HepG2 (cell line): ENCODE results near the gene RPS25. TPM values are rescaled to one million over a fixed set of nuclear protein-coding genes. Genes with fewer than 3 reads are reported as not detected.

Experiments used
- ARNT ChIP-seq: fragments of 450-650 bp; IDR thresholded peaks from 2 replicates; pipeline ENCODE4 v1.6.1; 2017
- BCLAF1 ChIP-seq: fragments of 450-650 bp; IDR thresholded peaks from 2 replicates; pipeline ENCODE4 v1.6.1; 2017; ENCODE audit warnings: mild to moderate bottlenecking
- CREBL2 ChIP-seq: sonication (generic); formaldehyde crosslinking; IDR thresholded peaks from 2 replicates; pipeline ENCODE4 v1.8.1; 2023; ENCODE audit warnings: missing genetic modification reagents, mild to moderate bottlenecking, borderline replicate concordance
- DMTF1 ChIP-seq: sonication (generic); formaldehyde crosslinking; IDR thresholded peaks from 2 replicates; pipeline ENCODE4 v1.4.0; 2020; ENCODE audit warnings: mild to moderate bottlenecking, missing genetic modification reagents
- HNRNPLL ChIP-seq: fragments of 200-400 bp; formaldehyde crosslinking; IDR thresholded peaks from 2 replicates; pipeline ENCODE4 v1.6.1; 2017; ENCODE audit warnings: mild to moderate bottlenecking, low read depth, low read length; ENCODE audit not compliant: poor library complexity, severe bottlenecking
- MED8 ChIP-seq: sonication (generic); formaldehyde crosslinking; IDR thresholded peaks from 2 replicates; pipeline ENCODE4 v1.8.1; 2023; ENCODE audit warnings: mild to moderate bottlenecking, missing genetic modification reagents; ENCODE audit not compliant: insufficient replicate concordance
- MZF1 ChIP-seq: sonication (generic); formaldehyde crosslinking; IDR thresholded peaks from 2 replicates; pipeline ENCODE4 v1.8.1; 2023; ENCODE audit warnings: mild to moderate bottlenecking, missing genetic modification reagents, borderline replicate concordance
- NCOA5 ChIP-seq: sonication (generic); formaldehyde crosslinking; IDR thresholded peaks from 2 replicates; pipeline ENCODE4 v1.4.0; 2020; ENCODE audit warnings: missing genetic modification reagents
- NR1H2 ChIP-seq: sonication (generic); formaldehyde crosslinking; IDR thresholded peaks from 2 replicates; pipeline ENCODE4 v1.8.1; 2022; ENCODE audit warnings: low read depth, missing genetic modification reagents, borderline replicate concordance
- PRMT3 ChIP-seq: sonication (generic); formaldehyde crosslinking; IDR thresholded peaks from 2 replicates; pipeline ENCODE4 v1.8.1; 2022; ENCODE audit warnings: low read depth, mild to moderate bottlenecking, moderate library complexity, missing genetic modification reagents, borderline replicate concordance
- REL ChIP-seq: sonication (generic); formaldehyde crosslinking; conservative IDR thresholded peaks from 2 replicates; pipeline ENCODE4 v1.8.0; 2022; ENCODE audit warnings: mild to moderate bottlenecking, missing genetic modification reagents, moderate library complexity
- RFXANK ChIP-seq: IDR thresholded peaks from 2 replicates; pipeline ENCODE4 v1.6.1; 2016
- RFXAP ChIP-seq: sonication (generic); formaldehyde crosslinking; IDR thresholded peaks from 2 replicates; pipeline ENCODE4 v1.4.0; 2020; ENCODE audit warnings: missing genetic modification reagents, borderline replicate concordance
- RXRB ChIP-seq: IDR thresholded peaks from 2 replicates; pipeline ENCODE4 v1.6.1; 2016; ENCODE audit warnings: borderline replicate concordance, missing genetic modification reagents, missing compliant biosample characterization
- SAP130 ChIP-seq: IDR thresholded peaks from 2 replicates; pipeline ENCODE4 v1.6.1; 2016; ENCODE audit warnings: low read depth
- SMAD1 ChIP-seq: sonication (generic); formaldehyde crosslinking; IDR thresholded peaks from 2 replicates; pipeline ENCODE4 v1.4.0; 2020; ENCODE audit warnings: missing genetic modification reagents, low read depth, mild to moderate bottlenecking, borderline replicate concordance
- TCF7 ChIP-seq: sonication (generic); IDR thresholded peaks from 2 replicates; pipeline ENCODE4 v1.6.1; 2016; ENCODE audit warnings: antibody characterized with exemption, low read depth
- WIZ ChIP-seq: sonication (generic); formaldehyde crosslinking; IDR thresholded peaks from 2 replicates; pipeline ENCODE4 v1.5.1; 2020; ENCODE audit warnings: mild to moderate bottlenecking, missing genetic modification reagents
- ZBTB8A ChIP-seq: sonication (generic); formaldehyde crosslinking; IDR thresholded peaks from 2 replicates; pipeline ENCODE4 v1.4.0; 2020; ENCODE audit warnings: mild to moderate bottlenecking, low read depth, missing genetic modification reagents, borderline replicate concordance
- ZFP1 ChIP-seq: IDR thresholded peaks from 2 replicates; pipeline ENCODE4 v1.6.1; 2016
- ZNF24 ChIP-seq: fragments of 450-650 bp; IDR thresholded peaks from 2 replicates; pipeline ENCODE4 v1.6.1; 2017; ENCODE audit warnings: antibody characterized with exemption, mild to moderate bottlenecking
- polyA plus RNA-seq, 8 experiments: library from polyadenylated mRNA; depleted of rRNA in 3 of 8; stranded (reverse) in 7 of 8; unstranded in 1 of 8; fragments of >200 nt; fragmentation: Illumina TruSeq in 4 of 8; extraction: Trizol in 4 of 8; gene quantifications; 2 replicates each; pipeline versions ENCODE4 v1.2.1 to v1.2.3, GENCODE V29; 2011 to 2016; ENCODE audit warnings: low read depth in 4 of 8, missing spikeins in 1 of 8, mixed read lengths in 1 of 8; ENCODE audit not compliant: insufficient read depth in 1 of 8
- total RNA-seq, 5 experiments: library from RNA; depleted of rRNA; stranded (reverse); fragments of >200 nt; fragmentation: Illumina TruSeq; extraction: Trizol; gene quantifications; 2 replicates each; pipeline ENCODE4 v1.2.3, GENCODE V29; 2016; ENCODE audit warnings: low read depth in 1 of 5
- TF ChIP-seq, protein P1 (sequence below): sonication (generic); formaldehyde crosslinking; IDR thresholded peaks from 2 replicates; pipeline ENCODE4 v1.4.0; 2020; ENCODE audit warnings: missing genetic modification reagents, low read depth, mild to moderate bottlenecking, borderline replicate concordance
- TF ChIP-seq, protein P2 (sequence below): sonication (generic); formaldehyde crosslinking; IDR thresholded peaks from 2 replicates; pipeline ENCODE4 v1.5.0; 2020; ENCODE audit warnings: missing genetic modification reagents, mild to moderate bottlenecking, borderline replicate concordance

The RPS25 gene
- total and polyA plus RNA-seq, 2 of the 13 experiments (the other 11 are each of a cell fraction or from before 2014, with no cell fraction given): 839 to 1,415 TPM

DNA sequence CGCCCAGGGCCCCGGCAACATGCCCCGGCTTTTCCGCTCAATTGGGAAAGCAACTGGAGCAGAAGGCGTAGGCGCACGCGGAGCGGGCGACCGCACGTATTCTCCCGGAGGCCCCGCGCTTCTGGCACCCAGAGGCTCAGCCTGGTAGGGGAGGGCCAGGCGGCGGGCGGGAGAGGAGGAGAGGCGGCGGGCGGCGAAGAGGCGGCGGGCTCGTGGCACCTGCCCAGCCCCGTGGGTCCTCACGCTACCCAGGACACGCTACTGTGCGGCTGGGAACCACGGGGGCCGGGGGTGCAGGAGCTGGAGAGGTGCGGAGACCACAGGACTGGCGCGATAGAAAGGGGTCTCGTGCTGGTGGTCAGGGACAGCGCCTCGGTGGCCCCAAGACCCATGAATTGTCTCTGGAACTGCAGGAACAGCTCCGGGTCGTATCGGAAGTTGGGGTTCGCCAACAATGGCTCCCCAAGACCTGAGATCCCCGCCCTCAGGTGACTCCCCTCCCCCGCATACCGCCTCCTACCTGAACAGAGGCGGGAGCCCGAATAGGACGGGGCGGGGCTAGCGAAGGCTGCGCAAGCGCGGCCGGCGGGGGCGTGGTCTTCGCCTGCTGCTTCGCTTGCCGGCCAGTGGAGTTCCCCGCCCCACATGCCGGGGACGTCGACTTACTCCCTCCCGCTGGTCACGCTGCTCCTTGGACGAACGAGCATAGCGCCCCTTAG, 12.3 kb upstream of the RPS25 start, which contains the start of gene SLC37A4 (continued):
- TF ChIP-seq BCLAF1 (no peak), RXRB (CRISPR knock-in tag) (0 out of 2 replicates have a peak, but pooled peaks have one; percentile 75), ZBTB8A (no peak), HNRNPLL (peak; percentile 85), DMTF1 (CRISPR knock-in tag) (no peak; the same call in 1 of the 2 replicates), PRMT3 (CRISPR knock-in tag) (no peak; the same call in 1 of the 2 replicates), ARNT (no peak), ZFP1 (CRISPR knock-in tag) (0 out of 2 replicates have a peak, but pooled peaks have one; percentile 7), NCOA5 (no peak), SMAD1 (CRISPR knock-in tag) (0 out of 2 replicates have a peak, but pooled peaks have one; percentile 34), RFXAP (CRISPR knock-in tag) (peak; percentile 43; the same call in 1 of the 2 replicates), MED8 (CRISPR knock-in tag) (no peak), SAP130 (peak; percentile 87), TCF7 (no peak), RFXANK (CRISPR knock-in tag) (no peak), CREBL2 (CRISPR knock-in tag) (no peak; the same call in 1 of the 2 replicates), REL (CRISPR knock-in tag) (no peak), WIZ (CRISPR knock-in tag) (0 out of 2 replicates have a peak, but pooled peaks have one; percentile 24), ZNF24 (no peak), NR1H2 (CRISPR knock-in tag) (no peak), MZF1 (CRISPR knock-in tag) (no peak)
- TF ChIP-seq, protein P1, sequence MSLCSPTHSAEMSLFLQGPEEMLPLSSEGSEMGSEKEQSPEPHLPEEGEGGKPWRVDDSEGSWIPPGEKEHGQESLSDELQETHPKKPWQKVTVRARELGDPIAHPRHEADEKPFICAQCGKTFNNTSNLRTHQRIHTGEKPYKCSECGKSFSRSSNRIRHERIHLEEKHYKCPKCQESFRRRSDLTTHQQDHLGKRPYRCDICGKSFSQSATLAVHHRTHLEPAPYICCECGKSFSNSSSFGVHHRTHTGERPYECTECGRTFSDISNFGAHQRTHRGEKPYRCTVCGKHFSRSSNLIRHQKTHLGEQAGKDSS (CRISPR knock-in tag): peak; percentile 86
- TF ChIP-seq, protein P2, sequence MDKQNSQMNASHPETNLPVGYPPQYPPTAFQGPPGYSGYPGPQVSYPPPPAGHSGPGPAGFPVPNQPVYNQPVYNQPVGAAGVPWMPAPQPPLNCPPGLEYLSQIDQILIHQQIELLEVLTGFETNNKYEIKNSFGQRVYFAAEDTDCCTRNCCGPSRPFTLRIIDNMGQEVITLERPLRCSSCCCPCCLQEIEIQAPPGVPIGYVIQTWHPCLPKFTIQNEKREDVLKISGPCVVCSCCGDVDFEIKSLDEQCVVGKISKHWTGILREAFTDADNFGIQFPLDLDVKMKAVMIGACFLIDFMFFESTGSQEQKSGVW (CRISPR knock-in tag): no peak
